RPMI8226 (cell line): Measurements from ENCODE around the gene OR6K3.

ENCODE experiments used
- DNase-seq: peaks from one replicate; pipeline ENCODE4 v3.0.0-alpha.2; 2015

OR6K3 gene

GRCh38 chr1:158686111-158687009 lies 34.2 kb downstream of the OR6K3 start, which contains the start of gene SPTA1:
TSS of gene SPTA1 (minus strand) at chr1:158686715. CDS start at chr1:158686517, 198 bp downstream.
- DNase-seq, result no peak

DNA sequence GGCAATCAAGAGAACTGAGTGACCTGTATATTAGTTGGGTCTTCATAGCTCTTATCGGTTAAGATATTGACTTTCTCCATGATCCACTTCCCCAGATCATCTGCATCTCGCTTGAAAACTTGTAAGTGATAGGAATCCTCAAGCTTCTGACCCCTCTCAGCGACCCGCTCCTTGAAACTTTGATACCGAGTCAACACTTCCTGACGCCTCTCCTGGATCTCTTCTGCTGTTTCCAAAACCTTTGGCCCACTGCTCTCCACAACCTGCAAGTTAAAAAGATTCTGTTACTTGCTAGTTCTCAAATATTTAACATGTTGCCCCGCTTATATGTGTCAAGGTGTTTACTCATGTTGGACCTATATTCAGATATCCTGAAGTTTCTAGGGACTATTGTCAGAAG lies 35.4 kb downstream of the OR6K3 start:
- DNase-seq, result no peak

- no peak for DNase-seq
Measured at GRCh38 chr1:158681606-158682005, 38.9 kb downstream of the OR6K3 start.

DNA sequence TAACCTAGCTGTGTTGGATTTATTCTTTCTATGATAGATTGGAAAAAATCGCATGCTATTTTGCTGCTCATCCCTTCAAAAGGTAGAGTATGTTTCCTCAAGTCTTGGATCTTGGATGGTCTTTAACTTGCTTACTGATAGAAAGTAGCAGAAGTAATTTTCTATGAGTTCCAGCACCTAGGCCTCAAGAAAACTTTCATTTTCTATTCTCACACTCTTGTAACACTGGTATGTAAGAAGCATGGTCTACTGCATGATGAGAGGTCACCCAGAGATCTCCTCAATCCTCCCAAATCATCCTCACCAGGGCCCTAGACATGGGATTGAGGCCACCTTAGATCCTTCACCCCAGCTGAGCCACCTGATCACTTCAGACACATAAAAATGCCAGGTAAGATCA lies 41.2 kb downstream of the OR6K3 start:
- DNase-seq, result no peak

DNA sequence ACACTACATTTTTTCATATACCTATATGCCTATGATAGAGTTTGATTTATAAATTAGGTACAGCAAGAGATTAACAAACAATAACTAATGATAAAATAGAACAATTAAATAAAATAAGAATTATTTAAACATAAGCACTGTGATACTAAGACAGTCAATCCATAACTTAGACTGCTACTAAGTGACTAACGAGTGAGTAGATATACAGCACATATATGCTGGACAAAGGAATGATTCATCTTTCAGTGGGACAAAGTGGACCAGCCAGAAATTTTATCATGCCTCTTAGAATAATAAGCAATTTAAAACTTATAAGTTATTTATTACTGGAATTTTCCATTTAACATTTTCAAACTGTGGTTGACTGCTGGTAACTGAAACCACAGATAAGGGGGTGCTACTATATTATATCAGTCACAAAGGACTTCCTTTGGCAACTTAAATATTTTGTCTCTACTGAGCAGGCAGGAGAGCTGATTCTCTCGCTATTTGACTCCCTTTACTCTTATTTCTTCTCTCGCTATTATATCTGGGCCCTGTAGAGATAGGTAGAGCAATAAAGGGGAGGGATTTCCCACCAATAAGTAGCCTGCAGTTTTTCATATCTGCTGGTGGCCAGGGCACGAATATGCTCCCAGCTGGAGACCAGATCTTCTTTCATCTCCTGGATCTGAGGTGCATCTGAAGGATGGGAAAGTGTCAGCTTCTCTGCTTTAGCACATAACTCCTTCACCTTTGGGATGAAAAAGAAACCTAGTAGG lies 44.8 kb downstream of the OR6K3 start:
- no peak for DNase-seq

DNA sequence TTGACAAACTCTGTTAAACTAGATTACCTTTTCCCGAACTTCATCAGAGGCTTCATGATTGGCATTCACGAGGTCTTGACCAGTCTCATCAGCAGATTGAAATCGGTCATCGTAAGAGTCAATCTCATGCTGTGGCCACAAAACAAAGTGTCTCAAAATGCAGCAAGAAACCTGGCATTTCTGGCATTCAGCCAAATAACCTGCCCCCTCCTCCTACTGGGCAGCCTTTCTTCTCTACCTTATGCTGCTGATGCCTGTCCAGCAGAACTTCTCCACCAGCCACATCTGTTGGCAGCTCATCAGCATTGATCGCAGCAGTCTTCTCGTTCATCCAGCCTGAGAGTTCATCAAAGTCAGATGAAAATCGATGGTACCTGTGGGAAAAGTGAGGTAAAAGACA lies 46.2 kb downstream of the OR6K3 start:
- DNase-seq, result no peak
